Neuronal stem cell (in vitro differentiated cells): Measurements from ENCODE around the gene NOC2L.

Source experiments
- DNase-seq: peaks from one replicate; pipeline ENCODE4 v3.0.0-alpha.2; 2013; ENCODE audit warnings: low spot score
- H2AFZ ChIP-seq: one replicate; pipeline ENCODE4 v1.6.1; 2013; ENCODE audit warnings: mild to moderate bottlenecking, low read length, inconsistent platforms
- H2AK5ac ChIP-seq: 2 replicates; pipeline ENCODE4 v1.6.1; 2013; ENCODE audit warnings: low read depth, mild to moderate bottlenecking, inconsistent platforms, low read length, moderate library complexity, mixed read lengths
- H2BK120ac ChIP-seq: 2 replicates; pipeline ENCODE4 v1.6.1; 2013; ENCODE audit warnings: low read depth, mild to moderate bottlenecking, inconsistent platforms, low read length, moderate library complexity, mixed read lengths
- H2BK12ac ChIP-seq: one replicate; pipeline ENCODE4 v1.6.1; 2013; ENCODE audit warnings: low read length, inconsistent platforms
- H2BK15ac ChIP-seq: 2 replicates; pipeline ENCODE4 v1.6.1; 2013; ENCODE audit warnings: mild to moderate bottlenecking, low read length, inconsistent platforms, mixed read lengths
- H2BK5ac ChIP-seq: one replicate; pipeline ENCODE4 v1.6.1; 2013; ENCODE audit warnings: inconsistent platforms, mild to moderate bottlenecking, low read length, moderate library complexity
- H3K14ac ChIP-seq: one replicate; pipeline ENCODE4 v1.6.1; 2013; ENCODE audit warnings: low read length, inconsistent platforms
- H3K18ac ChIP-seq: 2 replicates; pipeline ENCODE4 v1.6.1; 2013; ENCODE audit warnings: low read length, inconsistent platforms
- H3K23ac ChIP-seq: 2 replicates; pipeline ENCODE4 v1.6.1; 2013; ENCODE audit warnings: low read depth, mild to moderate bottlenecking, mixed read lengths, low read length, inconsistent platforms; ENCODE audit not compliant: poor library complexity
- H3K27ac ChIP-seq: replicated peaks from 3 replicates; pipeline ENCODE4 v1.5.1; 2013; ENCODE audit warnings: low read length, inconsistent platforms
- H3K27me3 ChIP-seq, 3 experiments: 2 replicates each; pipeline ENCODE4 v1.6.1; 2013; ENCODE audit warnings: low read length in 3 of 3, mild to moderate bottlenecking in 2 of 3, inconsistent platforms in 1 of 3, low read depth in 1 of 3, mixed read lengths in 1 of 3, moderate library complexity in 1 of 3; ENCODE audit not compliant: control insufficient read depth in 3 of 3, insufficient read depth in 3 of 3
- H3K36me3 ChIP-seq, 2 donors: replicated peaks in 1 of 2; 2 replicates each; pipeline ENCODE4 v1.6.1; 2013; ENCODE audit warnings: low read length in 2 of 2; ENCODE audit not compliant: control insufficient read depth in 2 of 2, insufficient read depth in 2 of 2
- H3K4ac ChIP-seq: 2 replicates; pipeline ENCODE4 v1.6.1; 2013; ENCODE audit warnings: inconsistent platforms, mild to moderate bottlenecking, low read length, moderate library complexity
- H3K4me1 ChIP-seq, 2 donors: 1 replicate in 1 of 2; 2 replicates in 1 of 2; pipeline ENCODE4 v1.6.1; 2013; ENCODE audit warnings: low read length in 2 of 2, low read depth in 1 of 2; ENCODE audit not compliant: control insufficient read depth in 2 of 2, insufficient read depth in 1 of 2
- H3K4me2 ChIP-seq: one replicate; pipeline ENCODE4 v1.6.1; 2013; ENCODE audit warnings: mild to moderate bottlenecking, low read length, inconsistent platforms; ENCODE audit not compliant: insufficient read depth, poor library complexity, severe bottlenecking
- H3K4me3 ChIP-seq, 2 donors: 2 replicates each; pipeline ENCODE4 v1.5.1; 2013; ENCODE audit warnings: low read length in 2 of 2, mild to moderate bottlenecking in 2 of 2, inconsistent platforms in 1 of 2, moderate library complexity in 1 of 2
- H3K79me1 ChIP-seq: one replicate; pipeline ENCODE4 v1.6.1; 2013; ENCODE audit warnings: low read depth, mild to moderate bottlenecking, inconsistent platforms, low read length, moderate library complexity
- H3K9ac ChIP-seq: one replicate; pipeline ENCODE4 v1.6.1; 2013; ENCODE audit warnings: mild to moderate bottlenecking, low read depth, low read length, inconsistent platforms; ENCODE audit not compliant: poor library complexity
- H3K9me3 ChIP-seq, 2 donors: replicated peaks in 1 of 2; 2 replicates each; pipeline versions ENCODE3 to v1.6.1; 2013; ENCODE audit warnings: low read length in 2 of 2, mild to moderate bottlenecking in 2 of 2, inconsistent platforms in 1 of 2, low read depth in 1 of 2, mixed read lengths in 1 of 2, moderate library complexity in 1 of 2; ENCODE audit not compliant: control insufficient read depth in 2 of 2, insufficient read depth in 1 of 2
- H4K8ac ChIP-seq: one replicate; pipeline ENCODE4 v1.6.1; 2013; ENCODE audit warnings: low read depth, mild to moderate bottlenecking, inconsistent platforms, low read length, moderate library complexity
- H4K91ac ChIP-seq: one replicate; pipeline ENCODE4 v1.6.1; 2013; ENCODE audit warnings: low read length, low read depth, mild to moderate bottlenecking, inconsistent platforms; ENCODE audit not compliant: poor library complexity
- WGBS, 2 donors: extraction: QIAGEN DNeasy Blood & Tissue Kit; methylation state at CpG; one replicate each; pipeline ENCODE4 v1.1.7; 2013; ENCODE audit warnings: missing lambda C conversion rate in 2 of 2, mixed read lengths in 1 of 2; ENCODE audit not compliant: insufficient read length in 2 of 2, insufficient replicate concordance in 1 of 2; ENCODE audit errors: extremely low coverage in 2 of 2; 5-methylcytosine and 5-hydroxymethylcytosine counted together

NOC2L gene

GRCh38 chr1:933603-933940 lies 25.5 kb downstream of the NOC2L start:
- H4K8ac ChIP-seq: no peak overlapping the region
- H2BK15ac ChIP-seq: no peak overlapping the region
- WGBS, 2 donors: no CpG with 5 or more reads among the region's 10 CpGs
- H3K23ac ChIP-seq: no peak overlapping the region
- H3K9me3 ChIP-seq: peaks cover 0 to 6% of the 10 kb centered on the region in 2 donors
- H3K79me1 ChIP-seq: no peaks in the 10 kb centered on the region
- no peak overlapping the region for H3K4me2 ChIP-seq
- H3K4ac ChIP-seq: no peak overlapping the region
- no peak overlapping the region for H2BK5ac ChIP-seq
- peaks cover 23 to 91% (median 87%) of the 10 kb centered on the region in 3 experiments for H3K27me3 ChIP-seq
- no peak for DNase-seq
- H4K91ac ChIP-seq: no peak overlapping the region
- H3K4me1 ChIP-seq: peaks cover 7 to 14% of the 10 kb centered on the region in 2 donors
- H3K36me3 ChIP-seq: no peaks in the 10 kb centered on the region
- no peak overlapping the region for H2AFZ ChIP-seq
- H3K18ac ChIP-seq: no peak overlapping the region
- H2AK5ac ChIP-seq: no peak overlapping the region
- no peak overlapping the region for H3K27ac ChIP-seq
- no peak overlapping the region for H2BK12ac ChIP-seq
- H3K14ac ChIP-seq: peak overlapping the region; percentile 17
- H3K4me3 ChIP-seq: no peak overlapping the region
- H3K9ac ChIP-seq: no peak overlapping the region
- H2BK120ac ChIP-seq: no peak overlapping the region

DNA sequence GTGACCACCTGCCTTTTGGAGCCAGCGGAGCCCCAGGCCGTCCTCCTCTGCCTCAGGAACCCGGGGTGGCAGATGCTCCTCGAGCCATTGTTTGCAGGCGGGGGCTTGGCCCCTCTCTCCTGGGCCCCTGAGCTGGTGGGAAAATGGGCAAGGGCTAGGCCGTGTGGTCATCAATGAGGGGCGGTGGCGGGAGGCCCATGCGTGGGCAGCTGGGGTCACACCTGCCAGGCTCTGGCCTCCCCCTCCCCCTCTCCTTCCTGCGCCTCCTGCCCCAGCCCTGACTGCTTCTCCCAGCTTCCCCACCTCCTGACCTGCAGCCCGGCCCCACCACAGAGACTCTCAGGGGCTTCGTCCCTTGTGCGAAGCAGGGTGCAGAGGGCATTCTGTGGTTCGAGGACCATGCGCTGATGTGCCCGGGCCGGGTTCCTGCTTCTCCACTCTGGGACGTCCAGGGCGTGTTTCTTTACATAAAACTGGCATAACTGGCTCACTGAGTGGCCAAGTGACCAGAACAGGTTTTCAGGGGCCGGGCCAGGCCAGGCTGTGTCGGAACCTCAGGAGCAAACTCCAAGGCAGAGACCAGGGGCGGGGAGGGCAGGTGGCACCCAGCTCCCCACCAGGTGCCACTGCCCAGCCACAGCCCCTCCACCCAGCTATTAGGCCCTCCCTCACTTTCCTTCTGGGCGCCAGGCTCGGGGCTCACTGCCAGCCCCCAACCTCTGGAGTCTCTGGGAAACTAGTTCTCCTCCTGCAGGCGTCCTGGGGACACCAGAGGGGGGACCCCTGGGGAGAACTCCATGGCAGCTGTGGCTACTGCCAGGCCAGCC lies 26.1 kb downstream of the NOC2L start:
- peaks cover 0 to 6% of the 10 kb centered on the region in 2 donors for H3K9me3 ChIP-seq
- no peak overlapping the region for H2BK120ac ChIP-seq
- peak overlapping the region; percentile 17 for H3K14ac ChIP-seq
- H4K8ac ChIP-seq: no peak overlapping the region
- H2BK5ac ChIP-seq: no peak overlapping the region
- no peak overlapping the region for H3K4me2 ChIP-seq
- no peak overlapping the region for H3K4ac ChIP-seq
- H3K36me3 ChIP-seq: no peaks in the 10 kb centered on the region
- H3K27ac ChIP-seq: no peak overlapping the region
- H3K4me3 ChIP-seq: no peak overlapping the region
- peak overlapping the region; percentile 52 for H2AK5ac ChIP-seq
- H2BK15ac ChIP-seq: no peak overlapping the region
- peak overlapping the region; percentile 41 for H2BK12ac ChIP-seq
- H3K18ac ChIP-seq: peak overlapping the region; percentile 48
- WGBS, 2 donors: no CpG with 5 or more reads among the region's 25 CpGs
- DNase-seq: no peak
- peaks cover 6 to 14% of the 10 kb centered on the region in 2 donors for H3K4me1 ChIP-seq
- peaks cover 22 to 89% (median 86%) of the 10 kb centered on the region in 3 experiments for H3K27me3 ChIP-seq
- no peak overlapping the region for H3K9ac ChIP-seq
- no peak overlapping the region for H4K91ac ChIP-seq
- no peak overlapping the region for H2AFZ ChIP-seq
- peak overlapping the region; percentile 61 for H3K23ac ChIP-seq
- H3K79me1 ChIP-seq: no peaks in the 10 kb centered on the region

DNA sequence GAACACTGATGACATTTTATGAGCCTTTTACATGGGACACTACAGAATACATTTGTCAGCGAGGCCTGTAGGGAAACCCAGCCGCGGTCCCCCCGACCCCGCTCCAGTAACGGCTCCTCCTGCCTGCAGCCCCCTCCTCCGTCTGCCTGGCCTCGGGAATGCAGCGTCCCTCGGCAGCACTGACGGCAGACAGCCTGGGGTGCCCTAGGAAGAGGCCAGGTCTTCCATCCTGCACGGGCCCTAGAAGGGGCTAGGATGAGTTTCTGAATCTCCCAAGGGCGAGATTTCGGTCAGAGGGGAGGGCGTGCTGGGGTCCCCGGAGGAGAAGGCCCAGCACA lies 26.9 kb downstream of the NOC2L start:
- H2AK5ac ChIP-seq: peak overlapping the region; percentile 1
- no peak overlapping the region for H2BK5ac ChIP-seq
- no peak overlapping the region for H4K8ac ChIP-seq
- no peaks in the 10 kb centered on the region for H3K79me1 ChIP-seq
- WGBS, 2 donors: no CpG with 5 or more reads among the region's 16 CpGs
- H3K27ac ChIP-seq: no peak overlapping the region
- no peak overlapping the region for H2BK12ac ChIP-seq
- peaks cover 6 to 14% of the 10 kb centered on the region in 2 donors for H3K4me1 ChIP-seq
- peaks cover 0 to 6% of the 10 kb centered on the region in 2 donors for H3K9me3 ChIP-seq
- H3K4me2 ChIP-seq: no peak overlapping the region
- no peak overlapping the region for H3K4ac ChIP-seq
- no peak overlapping the region for H3K14ac ChIP-seq
- no peak overlapping the region for H3K23ac ChIP-seq
- H3K9ac ChIP-seq: peak overlapping the region; percentile 7
- no peak overlapping the region for H3K4me3 ChIP-seq
- peaks cover 26 to 89% (median 89%) of the 10 kb centered on the region in 3 experiments for H3K27me3 ChIP-seq
- no peak overlapping the region for H2BK15ac ChIP-seq
- no peaks in the 10 kb centered on the region for H3K36me3 ChIP-seq
- DNase-seq: no peak
- H2BK120ac ChIP-seq: no peak overlapping the region
- H4K91ac ChIP-seq: no peak overlapping the region
- peak overlapping the region; percentile 13 for H3K18ac ChIP-seq
- no peak overlapping the region for H2AFZ ChIP-seq

- H3K27ac ChIP-seq: no peak overlapping the region
- H3K4ac ChIP-seq: no peak overlapping the region
- no peak overlapping the region for H2AK5ac ChIP-seq
- H3K4me1 ChIP-seq: peaks cover 6 to 14% of the 10 kb centered on the region in 2 donors
- H2BK120ac ChIP-seq: no peak overlapping the region
- no peak overlapping the region for H3K18ac ChIP-seq
- WGBS, 2 donors: no CpG with 5 or more reads among the region's 15 CpGs
- no peaks in the 10 kb centered on the region for H3K79me1 ChIP-seq
- peak overlapping the region; percentile 5 for H3K23ac ChIP-seq
- no peak overlapping the region for H4K91ac ChIP-seq
- no peak for DNase-seq
- no peak overlapping the region for H3K4me3 ChIP-seq
- peak overlapping the region; percentile 24 for H2BK5ac ChIP-seq
- peaks cover 32 to 89% (median 89%) of the 10 kb centered on the region in 3 experiments for H3K27me3 ChIP-seq
- no peaks in the 10 kb centered on the region for H3K36me3 ChIP-seq
- no peak overlapping the region for H3K9ac ChIP-seq
- peaks cover 0 to 6% of the 10 kb centered on the region in 2 donors for H3K9me3 ChIP-seq
- no peak overlapping the region for H3K14ac ChIP-seq
- H4K8ac ChIP-seq: no peak overlapping the region
- H2AFZ ChIP-seq: no peak overlapping the region
- no peak overlapping the region for H3K4me2 ChIP-seq
- H2BK15ac ChIP-seq: peak overlapping the region; percentile 30
- no peak overlapping the region for H2BK12ac ChIP-seq
These were observed 27.5 kb downstream of the NOC2L start for GRCh38 chr1:931380-932172.
